ENCODE measurements around the gene NEUROG2.
"Not testable (repeated sequence)": the region's sequence is repeated elsewhere in the genome, so short reads cannot be mapped to it uniquely, and the experiment has no call there.

Gene NEUROG2

DNA sequence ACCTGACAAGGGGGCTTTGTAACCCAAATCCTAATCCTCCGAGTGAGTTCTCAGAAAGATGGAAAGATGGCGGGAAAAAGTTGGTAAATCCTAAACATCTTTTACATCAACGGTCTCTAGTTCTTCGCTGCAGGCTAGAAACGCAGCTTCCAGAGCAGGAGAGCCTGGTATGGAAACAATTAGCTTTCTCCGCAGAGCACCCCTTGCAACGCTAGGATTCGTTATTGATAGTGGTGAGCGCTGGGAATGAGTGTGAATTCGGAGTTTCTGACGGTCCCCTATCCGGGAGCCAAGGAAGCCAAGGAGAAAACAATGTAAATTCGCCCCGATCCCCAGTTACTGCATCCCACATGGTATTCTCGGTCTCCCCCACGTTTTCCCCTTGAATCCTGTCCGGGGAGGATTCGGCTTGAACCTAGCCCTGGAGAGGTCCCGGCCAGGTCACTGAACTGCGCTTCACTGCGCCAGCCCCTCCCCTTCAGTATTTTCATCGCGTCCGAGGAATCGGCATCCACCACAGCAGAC lies 4.7 kb upstream of the NEUROG2 start:
- no peak for DNase-seq

DNA sequence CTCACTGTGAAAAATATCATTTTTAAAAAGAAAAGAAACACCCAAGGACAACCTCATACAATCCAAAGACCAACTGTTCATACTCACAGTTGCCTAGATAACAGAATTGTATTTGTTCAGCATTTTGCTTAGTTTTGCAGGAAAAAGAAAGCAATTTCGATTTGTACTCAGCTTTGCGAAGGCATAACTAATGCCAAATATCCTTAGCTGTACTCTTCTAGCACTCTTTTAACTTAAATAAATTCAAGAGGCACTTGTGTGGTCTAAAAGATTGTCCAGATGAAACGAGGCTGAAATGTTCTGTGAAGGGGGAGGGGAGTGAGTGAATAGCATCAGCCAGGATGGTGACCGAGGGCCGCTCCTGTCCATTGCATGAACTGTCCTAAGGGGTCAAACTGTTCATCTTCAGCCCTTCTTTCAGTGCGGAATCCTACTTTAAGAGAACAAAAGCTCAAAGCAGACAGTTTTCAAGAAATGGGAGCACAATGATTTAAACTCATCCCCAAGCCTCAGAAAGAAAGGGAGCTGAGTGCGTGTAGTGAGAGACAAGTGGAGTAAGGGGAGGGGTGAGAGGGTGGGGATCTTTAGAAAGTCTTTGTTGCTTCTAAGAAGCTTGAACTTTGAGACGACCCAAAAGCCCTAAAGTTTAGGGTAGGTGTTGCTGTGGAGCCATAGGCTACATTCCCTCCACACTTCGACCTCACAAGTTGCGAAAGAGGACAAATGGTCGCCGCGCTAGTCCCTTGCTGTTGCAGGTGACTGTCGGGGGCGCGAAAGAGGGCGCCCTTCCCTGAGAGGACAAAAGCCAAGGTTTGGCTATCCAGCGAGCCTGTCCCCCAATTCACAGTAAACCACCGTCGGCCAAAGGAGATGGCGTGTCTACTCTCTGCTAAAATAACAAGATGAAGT lies 4.0 kb upstream of the NEUROG2 start:
- DNase-seq = no peak

DNA sequence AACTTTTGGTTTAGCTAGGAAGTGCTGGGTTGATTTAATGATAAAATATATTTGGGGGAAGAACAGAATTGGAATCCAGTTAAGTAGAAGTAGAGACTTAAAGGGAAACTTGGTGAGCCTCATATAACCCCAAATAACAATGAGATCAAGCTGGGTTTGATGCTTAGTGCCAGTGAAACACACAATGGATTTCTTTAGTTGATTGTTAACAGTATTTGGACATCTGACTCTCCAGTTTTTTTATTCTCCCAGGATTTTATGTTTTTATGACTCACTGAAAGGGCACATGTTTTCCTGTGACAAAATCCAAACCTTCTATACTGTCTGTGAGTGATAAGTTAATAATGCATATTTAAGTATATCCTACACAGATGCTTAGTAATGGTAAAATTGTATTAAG lies 2.7 kb upstream of the NEUROG2 start:
- no peak for DNase-seq

DNA sequence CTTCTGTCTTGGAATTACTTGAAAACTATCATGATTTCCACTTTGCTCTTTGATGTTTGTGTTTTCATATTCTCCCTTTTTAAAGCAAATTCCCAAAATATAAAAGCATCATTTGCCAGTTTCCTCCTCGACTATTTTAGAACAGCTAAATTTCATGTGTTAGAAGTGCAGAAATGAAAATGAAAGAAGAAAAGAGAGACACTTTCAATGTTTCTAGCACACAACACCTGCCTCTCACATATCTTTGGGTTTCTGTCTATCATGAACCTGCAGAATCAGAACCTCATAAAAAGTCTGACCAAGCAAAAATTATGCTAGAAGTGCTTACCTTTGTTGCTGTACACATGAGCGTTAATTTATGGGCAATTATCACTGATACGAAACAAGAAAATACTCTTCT lies 1.9 kb upstream of the NEUROG2 start:
- DNase-seq = no peak

DNA sequence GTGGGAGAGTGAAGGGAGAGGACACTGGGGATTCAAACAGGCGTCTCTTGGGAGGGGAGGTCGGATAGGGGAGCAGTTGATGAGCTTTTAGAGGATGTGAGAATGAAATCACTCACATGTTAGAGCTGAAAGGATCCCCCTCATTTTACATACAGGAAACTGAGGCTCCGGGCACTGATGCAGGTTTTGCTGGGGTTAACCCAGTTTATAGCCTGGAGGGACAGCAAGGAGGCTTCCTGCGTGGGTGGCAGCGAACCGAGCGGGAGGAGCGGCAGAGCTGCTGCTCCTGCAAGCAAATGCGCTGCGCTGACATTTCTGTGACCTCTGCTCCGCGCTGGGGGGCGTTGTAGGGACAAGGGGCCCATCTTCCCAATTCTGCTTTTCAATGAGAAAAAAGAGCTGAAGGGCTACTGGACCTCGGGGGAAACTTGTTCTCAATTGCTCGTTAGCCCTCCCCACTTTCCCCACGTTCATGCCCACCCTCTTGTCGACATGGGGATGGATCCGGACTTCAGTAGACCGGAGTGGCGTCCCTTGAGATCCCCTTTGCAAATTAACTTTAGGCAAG lies 1.2 kb upstream of the NEUROG2 start:
- no peak for DNase-seq

DNA sequence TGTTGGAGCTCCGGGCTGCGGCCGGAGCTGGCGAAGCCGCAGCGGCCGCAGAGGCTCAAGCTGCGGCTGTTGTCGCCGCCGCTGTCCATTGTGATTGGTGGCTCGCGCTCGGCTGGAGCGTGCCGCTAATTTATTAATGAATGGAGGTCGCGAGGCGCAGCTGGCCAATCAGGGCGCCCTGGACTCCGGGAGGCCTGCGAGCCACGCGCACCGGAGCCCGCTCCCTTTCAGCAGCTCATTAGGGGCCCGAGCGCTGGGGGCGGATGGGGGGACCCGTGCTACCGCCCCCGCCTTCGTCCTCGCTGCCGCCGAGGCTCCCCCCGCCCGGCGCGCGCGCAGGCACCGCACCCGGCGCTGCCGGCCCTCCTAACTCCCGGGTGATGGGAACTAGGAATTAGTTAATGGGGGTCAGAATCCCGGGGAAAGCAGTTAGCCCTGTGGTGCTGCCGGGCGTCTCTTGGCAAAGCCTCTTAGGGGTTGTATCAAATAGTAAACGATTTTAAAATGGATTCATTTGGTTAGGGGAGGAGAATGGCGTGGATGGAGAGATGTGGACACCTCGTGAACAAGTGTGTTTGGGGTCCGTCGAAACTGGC lies 589 bp upstream of the NEUROG2 start:
- no peak for DNase-seq

DNA sequence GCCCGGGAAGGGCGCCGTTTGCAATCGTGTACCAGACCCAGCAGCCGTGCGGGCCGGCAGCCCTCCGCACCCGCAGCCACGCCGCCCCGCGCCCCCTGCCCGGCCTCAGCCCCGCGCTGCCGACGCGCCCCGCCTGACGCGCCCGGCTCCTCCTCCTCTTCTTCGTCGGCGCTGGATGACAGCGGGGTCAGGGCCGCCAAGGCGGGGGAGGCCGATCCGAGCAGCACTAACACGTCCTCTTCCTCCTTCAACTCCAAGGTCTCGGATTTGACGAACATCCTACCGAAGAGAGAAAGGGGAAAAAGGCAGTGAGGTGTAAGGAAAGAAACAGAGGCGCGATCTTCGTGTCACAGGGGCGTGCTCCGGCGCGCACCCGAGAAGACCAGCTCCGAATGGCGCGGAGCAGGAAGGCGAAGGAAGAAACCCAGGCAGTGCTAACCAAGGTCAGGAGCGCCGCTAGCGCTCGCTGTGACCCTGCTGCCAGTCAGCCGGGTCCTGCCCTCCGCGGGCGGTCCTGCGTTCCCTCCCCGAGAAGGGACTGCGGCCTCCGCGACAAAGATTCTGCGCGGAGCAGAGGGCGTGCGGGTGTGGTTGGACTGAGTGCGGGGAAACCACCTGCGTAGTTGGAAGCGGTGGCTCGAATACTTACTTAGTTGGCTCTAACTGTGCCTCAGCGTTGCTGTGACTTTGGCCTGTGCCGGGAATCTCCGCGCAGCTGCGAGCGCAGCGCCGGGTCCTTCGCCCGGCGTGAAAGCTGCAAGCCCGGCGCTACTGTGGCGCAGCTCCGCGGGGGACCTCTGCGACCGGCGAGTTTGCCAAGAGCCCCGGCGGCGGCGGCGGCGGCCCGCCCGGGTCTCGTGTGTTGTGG lies 548 bp downstream of the NEUROG2 start:
- no peak for DNase-seq

DNA sequence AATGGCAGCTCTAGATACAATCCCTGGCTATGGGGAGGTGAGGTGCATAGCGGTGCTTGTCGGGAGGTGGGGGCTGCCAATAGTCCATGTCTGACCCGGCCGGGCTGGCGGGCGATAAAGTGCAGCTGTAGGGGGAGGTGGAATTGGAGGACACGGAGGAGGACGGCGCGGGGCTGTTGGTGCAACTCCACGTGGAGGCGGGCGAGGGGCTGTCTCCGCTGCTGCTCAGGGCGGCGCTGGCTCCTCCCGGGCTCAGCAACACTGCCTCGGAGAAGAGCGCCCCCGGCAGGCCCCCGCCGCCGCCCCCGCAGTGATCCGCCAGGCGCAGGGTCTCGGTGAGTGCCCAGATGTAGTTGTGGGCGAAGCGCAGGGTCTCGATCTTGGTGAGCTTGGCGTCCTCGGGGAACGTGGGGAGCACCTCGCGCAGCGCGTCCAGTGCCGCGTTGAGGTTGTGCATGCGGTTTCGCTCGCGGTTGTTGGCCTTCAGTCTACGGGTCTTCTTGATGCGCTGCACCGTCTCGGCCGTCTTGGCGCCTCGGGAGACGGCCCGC lies 1.3 kb downstream of the NEUROG2 start:
- DNase-seq = no peak

DNA sequence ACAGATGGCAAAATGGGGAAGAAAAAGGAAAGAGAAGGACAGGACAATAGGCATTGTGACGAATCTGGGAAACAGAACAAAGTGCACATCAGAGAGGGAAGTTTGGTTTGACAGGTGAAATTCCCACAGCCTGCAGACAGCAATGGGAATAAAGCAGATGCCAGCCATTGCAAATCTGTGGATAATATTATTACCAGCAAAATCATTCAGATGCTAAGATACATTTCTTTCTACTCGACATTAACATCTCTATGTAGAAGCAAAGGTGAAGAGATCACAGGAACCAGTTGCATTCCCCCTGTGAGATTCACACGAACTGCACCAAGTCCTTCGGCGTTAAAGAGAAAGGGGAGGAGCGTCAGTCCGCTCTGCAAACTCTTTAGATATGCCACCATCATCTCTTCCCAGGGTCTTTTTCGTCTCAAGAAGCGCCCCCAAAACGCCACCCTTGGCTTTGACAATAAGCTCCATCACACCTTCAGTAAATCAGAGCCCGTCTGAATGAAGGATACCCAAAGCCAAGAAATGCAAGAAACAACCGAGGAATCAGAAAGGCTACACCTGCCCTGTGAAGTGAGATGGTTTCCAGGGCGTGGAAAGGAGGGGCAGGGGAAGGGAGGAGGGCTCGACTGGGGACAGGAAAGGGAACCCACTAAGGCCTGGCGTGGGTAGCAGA lies 1.9 kb downstream of the NEUROG2 start:
- no peak for DNase-seq

DNA sequence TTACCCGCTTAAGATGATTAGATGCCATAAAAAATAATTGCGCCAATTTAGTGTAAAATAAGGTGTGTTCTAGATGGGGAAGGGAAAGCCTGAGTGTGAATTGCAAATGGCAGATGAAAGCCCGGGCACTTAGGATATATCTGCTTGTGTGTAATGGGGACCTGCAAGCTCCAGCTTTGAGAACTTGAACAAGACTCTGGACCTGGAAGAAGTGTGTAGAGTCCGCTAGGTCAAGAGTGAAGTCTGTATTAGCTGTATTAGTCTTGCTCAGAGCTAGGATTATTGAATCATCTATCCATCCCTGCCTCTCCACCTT lies 4.2 kb downstream of the NEUROG2 start:
- no peak for DNase-seq

DNA sequence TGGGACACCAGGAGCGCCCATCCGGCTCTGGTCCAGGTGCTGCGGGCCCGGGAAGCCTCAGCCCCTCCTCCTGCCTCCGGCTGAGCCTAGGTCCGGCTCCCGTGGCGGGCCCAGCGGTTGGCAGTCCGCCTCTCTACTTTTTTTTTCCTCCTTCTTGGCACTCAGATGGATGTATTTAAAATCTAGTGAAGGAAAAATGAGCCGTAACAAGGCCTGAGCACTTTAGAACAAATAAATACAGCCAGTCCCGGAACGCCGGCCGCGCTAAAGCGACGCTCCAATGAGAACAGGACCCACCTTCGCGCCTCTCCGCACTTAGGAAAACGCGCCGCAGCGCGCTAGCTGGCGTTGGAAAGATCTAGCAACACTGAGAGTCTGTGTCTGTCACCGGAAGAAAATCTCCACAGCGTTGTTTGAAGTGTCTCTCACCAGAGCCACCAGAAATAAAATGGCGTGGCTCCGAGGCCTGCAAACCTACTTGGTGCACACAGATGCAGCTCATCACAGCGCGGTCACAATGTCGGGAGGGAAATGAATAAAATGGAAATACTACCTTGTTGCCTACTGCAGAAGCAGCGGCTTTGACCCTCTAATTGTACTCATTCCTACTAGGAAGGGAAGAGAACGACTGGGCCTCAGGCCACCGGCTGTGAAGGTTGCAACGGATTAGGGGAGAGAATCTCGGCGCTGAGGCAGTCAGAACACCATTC lies 4.7 kb downstream of the NEUROG2 start:
- no peak for DNase-seq

DNA sequence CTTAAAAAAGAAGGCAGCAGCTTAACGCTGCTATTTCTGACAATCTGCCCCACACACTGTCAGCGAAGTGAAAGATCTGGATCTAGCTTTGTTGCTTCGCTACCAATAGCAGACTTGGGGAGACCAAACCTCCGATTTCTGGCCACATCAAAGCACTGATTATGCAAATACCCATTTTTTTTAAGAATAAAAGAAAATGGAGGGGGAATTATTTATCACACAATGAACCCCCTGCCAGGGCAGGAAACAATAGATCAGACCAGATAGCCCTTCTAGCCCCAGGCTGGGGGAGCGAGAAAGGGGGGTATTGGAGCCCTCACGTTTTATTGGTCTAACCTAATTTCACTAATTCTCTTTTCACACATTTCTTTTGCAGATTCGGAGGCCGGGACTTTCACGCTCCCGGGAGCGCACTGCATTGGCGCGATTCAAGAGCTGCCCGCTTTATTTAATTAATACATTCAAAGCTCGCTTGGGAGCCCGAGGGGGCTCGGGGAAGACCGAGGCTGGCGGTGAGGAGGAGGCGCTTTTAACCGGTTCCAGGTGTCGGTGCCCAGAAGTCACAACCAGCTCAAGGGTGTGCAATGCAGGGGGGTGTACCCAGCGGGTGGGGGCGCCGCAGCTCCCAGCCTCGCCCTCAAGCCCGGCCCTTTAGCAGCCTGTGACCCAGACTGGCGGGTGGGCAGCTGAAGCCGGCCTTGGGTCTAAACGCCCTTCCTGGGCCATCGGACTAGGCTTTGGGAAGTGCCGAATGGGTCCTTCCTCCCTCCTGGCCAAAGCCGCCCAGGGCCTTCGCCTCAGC lies 5.5 kb downstream of the NEUROG2 start:
- no peak for DNase-seq

DNA sequence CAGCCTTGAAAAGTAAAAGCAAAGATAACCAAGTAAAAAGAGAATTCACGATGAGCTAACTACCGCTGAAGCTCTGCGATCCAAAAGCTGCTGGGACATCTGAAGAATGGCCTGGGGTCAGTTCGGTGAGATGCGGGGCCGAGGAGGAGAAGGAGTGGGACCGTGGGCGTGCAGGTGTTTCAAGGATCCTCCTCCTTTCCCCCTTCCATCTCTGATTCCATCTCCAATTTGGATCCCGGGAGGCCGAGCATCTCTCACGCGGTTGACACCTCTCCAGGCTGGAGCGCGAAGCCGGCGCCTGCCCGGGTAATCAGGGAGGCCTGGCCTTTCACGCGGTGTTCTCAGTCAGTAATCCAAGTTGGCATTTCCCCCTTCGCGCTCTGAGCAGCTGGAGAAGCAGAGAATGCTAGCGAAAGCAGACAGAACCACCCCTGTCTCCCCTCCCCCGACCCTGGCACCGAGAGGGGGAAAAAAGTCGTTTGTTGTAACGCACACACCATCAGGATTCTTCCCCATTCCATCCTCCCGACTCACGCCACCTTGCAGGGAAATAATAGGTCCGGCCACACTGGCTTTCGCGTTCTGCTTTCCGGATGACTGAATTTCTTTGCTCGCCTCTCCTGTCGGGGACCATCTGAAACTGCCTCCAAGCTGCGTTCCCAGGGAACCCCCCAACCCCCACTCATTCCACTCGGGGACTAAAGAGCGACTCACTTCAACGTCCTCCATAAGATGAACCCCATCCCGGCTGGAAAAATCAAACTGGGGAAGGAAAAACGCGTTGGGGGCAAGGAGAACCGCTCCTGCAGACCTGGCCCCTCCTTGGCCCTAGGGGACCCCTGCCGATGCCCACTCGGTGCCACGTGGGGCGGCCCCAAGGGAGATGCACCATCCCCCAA lies 6.5 kb downstream of the NEUROG2 start:
- no peak for DNase-seq

DNA sequence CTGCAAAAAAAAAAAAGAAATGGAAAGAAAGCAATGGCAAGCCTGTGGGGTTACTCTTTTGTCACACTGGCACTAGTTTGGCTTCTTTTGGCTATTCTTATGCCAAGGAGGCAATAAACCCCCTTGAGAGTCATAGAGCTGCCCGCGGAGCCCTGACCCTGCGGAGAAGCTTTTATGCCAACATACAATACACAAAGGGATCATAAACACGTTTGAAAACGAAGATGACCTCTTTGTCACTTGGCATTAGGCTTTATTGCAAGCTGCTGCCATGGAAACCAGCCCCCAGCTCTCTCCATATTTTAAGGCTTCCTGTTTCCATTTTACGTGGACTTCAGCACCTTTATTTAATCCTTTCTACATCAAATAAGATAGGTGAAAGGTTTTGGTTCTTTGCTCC lies 7.6 kb downstream of the NEUROG2 start:
- DNase-seq = no peak

DNA sequence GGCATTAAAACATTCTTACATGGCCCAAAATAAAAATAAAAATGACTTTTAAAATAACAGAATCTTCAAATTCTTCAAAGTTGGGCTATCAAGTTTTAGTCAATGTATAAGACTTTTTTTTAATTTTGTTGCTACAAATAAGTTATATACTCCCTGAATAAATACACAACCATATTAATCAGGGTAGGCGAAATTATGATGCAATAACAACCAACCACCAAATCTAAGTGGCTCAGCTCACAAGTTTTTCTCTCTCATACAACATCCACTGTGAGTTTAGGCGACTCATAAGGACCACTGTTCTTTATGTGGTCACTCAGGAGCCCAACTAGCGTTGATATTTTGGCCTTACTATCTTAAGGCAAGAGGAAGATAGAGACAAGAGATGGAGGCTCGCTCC lies 11.2 kb downstream of the NEUROG2 start:
- no peak for DNase-seq

DNA sequence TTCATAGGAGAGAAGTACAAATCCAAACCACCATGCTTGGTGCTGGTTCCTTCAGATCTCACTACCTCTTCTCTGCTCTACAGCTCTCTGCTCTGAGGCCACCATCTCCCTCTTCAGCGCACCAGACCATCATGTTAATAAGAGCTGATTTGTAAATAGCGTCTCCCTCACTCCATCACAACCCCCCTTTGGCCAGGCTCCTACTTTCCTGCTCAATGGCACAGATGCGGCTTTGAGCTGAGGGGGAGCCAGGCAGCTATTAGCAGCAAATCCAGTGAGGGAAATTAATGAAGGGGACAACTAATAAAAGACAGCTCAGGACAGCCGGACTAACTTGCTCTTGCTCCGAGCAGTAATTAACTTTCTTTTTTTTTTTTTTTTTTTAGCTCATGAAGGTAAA lies 13.1 kb downstream of the NEUROG2 start:
- DNase-seq = no peak

DNA sequence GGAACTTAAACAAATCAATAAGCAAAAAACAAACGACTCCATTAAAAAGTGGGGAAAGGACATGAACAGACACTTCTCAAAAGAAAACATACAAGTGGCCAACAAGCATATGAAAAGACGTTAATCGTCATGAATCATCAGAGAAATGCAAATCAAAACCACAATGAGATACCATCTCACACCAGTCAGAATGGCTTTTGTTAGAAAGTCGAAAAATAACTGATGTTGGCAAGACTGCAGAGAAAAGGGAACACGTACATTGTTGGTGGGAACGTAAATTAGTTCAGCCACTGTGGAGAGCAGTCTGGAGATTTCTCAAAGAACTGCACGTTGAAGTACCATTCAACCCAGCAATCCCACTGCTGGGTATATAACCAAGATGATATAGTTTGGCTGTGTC lies 23.7 kb downstream of the NEUROG2 start:
- DNase-seq = no peak

DNA sequence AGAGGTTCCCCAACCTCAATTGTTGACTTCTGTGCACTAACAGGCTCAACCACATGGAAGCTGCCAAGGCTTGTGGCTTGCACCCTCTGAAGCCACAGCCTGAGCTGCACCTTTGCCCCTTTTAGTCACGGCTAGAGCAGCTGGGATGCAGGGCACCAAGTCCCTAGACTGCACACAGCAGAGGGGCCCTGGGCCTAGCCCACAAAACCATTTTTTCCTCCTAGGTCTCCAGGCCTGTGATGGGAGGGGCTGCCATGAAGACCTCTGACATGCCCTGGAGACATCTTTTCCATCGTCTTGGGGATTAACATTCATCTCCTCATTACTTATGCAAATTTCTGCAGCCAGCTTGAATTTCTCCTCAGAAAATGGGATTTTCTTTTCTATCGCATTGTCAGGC lies 25.2 kb downstream of the NEUROG2 start:
- DNase-seq = not testable (repeated sequence)

DNA sequence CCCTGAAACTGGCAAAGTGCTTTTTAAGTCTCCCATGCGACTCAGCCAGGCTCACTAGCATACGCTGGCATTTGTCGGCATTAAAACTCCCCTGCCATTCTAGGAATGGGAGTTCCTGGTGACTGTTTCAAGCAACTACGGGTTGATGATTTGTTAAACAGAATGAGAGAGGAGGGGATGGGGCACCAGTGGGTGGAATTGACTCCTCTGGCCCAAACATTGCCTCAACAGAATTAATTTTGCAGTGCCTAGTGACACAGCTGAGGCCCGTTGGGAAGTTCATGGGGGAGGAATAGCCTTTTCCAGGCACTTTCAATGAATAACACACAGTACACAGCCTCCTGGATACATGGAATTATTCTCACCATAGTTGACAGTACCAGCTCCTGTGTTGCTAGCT lies 30.1 kb downstream of the NEUROG2 start:
- no peak for DNase-seq

DNA sequence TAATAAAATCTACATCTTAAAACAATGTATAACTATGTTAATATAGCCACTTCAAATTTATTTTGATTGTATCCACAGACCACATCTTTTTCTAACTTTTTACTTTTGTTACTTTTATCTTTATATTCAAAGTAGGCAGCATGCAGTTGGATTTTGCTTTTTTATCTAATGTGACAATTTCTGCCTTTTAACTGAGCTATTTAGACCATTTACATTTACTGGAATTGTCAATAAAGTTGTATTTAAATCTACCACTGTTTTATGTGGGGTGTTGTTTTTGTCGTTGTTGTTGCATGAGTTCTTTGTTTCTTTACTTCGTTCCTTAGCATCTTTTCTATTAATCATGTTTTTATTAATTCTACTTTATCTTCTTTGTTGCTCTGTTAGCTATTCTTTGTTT lies 42.0 kb downstream of the NEUROG2 start:
- DNase-seq = no peak

All from midbrain (tissue), 1 donor.